A673 (cell line): ENCODE results near the gene N4BP2L1.

Experiments used
- CTCF ChIP-seq: fragments of 300-800, 200-600 bp; sonication (generic); conservative IDR thresholded peaks from 2 replicates; pipeline ENCODE4 v1.5.1; 2017; ENCODE audit warnings: low read depth, mild to moderate bottlenecking, antibody characterized with exemption, low read length, moderate library complexity, mixed read lengths
- EZH2 ChIP-seq: fragments of 200-600 bp; sonication (generic); IDR thresholded peaks from 2 replicates; pipeline ENCODE4 v1.6.1; 2017; ENCODE audit warnings: borderline replicate concordance, low read depth, mild to moderate bottlenecking, mixed read lengths, antibody characterized with exemption, low read length; ENCODE audit not compliant: poor library complexity, severe bottlenecking

DNA sequence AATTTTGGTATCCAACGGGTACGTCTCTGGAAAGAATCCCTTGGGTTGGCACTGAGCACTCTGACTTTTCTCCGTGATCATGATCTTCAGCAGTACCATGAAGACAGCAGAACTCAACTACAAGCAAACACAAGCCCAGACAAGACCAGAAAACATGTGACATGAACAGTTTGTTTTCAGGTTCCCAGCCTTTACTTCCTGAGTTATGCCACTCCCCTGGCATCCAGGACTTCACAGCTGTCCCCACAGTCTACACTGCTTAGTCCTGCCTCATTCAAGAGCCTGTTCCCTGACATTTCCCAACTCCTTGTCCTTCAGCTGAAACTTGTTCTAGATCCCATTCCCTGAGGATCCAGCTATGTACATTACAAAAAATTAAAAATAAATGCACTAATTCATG, 4.9 kb upstream of the N4BP2L1 start:
- no peak for TF ChIP-seq CTCF
- TF ChIP-seq EZH2 = no peak
